ENCODE data around the gene ZNF560. TPM values are rescaled to one million over a fixed set of nuclear protein-coding genes. Genes with fewer than 3 reads are reported as not detected.
A peak's percentile ranks its signal among the peaks of the same experiment; 100 is the strongest.

ZNF560 gene
- total RNA-seq, 8 experiments from 2014 or later = 0.05 to 3.5 (median 0.21) TPM; not detected in 1

DNA sequence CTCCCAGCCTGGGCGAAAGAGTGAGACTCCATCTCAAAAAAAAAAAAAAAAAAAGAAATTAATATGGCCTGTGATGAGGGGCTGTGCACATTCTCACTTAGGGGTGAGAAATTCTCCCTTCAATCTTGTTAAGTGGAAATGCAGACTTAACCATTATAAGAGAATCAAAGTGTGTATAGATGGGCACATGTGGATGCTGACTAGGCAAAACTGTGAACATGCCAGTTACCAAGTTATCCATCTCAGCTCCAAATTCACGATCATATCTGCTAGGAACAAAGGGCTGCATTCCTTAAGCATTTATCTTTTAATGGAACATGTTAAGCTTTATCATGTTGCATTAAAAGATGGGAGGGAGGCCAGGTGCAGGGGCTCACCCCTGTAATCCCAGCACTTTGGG, 4.3 kb downstream of the ZNF560 start:
- no peak overlapping the region for H3K27ac ChIP-seq
- H3K4me3 ChIP-seq = no peak overlapping the region
- in situ Hi-C loops (cut with MboI; ENCODE audit: low pct_unique_long_range_greater_than_20kb in 2 of 9, low sequenced_read_pairs in 9 of 9, unreplicated experiment in 9 of 9) = no loop called here
- no peak for ATAC-seq (replicated peaks in 6 of 8)
- H3K4me1 ChIP-seq (replicated peaks in 1 of 2) = no peaks in the 10 kb centered on the region
- WGBS, 10 experiments = 0 to 33% (median 28%) methylated on average over 1 to 2 of the region's 2 CpGs; no CpG with 5 or more reads in 5 of the 10 experiments

DNA sequence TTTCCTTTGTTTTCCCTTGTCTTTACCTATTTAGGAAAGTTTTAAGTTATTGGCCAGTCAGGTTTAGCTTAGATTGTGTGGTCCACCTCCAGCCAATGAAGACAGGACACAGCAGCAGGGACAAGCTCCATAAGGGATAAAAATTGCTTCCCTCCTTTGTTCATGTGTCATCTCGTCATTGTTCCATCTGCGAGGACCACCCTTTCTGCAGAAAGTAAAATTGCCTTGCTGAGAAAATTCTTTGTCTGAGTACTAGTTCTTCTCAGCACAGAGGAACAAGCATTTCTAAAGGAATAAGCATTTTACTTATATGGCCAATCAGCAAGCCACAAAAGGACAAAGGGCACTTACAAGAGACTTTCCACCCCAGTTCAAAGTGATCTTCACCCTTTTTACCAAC, 11.4 kb downstream of the ZNF560 start:
- ATAC-seq (replicated peaks in 6 of 8) = no peak
- no peak overlapping the region for H3K4me3 ChIP-seq
- no peaks in the 10 kb centered on the region for H3K4me1 ChIP-seq (replicated peaks in 1 of 2)
- in situ Hi-C loops (cut with MboI; ENCODE audit: low pct_unique_long_range_greater_than_20kb in 2 of 9, low sequenced_read_pairs in 9 of 9, unreplicated experiment in 9 of 9) = no loop called here
- WGBS, 10 experiments = 18 to 100% (median 60%) methylated on average over 1 to 2 of the region's 2 CpGs
- H3K27ac ChIP-seq = no peak overlapping the region

DNA sequence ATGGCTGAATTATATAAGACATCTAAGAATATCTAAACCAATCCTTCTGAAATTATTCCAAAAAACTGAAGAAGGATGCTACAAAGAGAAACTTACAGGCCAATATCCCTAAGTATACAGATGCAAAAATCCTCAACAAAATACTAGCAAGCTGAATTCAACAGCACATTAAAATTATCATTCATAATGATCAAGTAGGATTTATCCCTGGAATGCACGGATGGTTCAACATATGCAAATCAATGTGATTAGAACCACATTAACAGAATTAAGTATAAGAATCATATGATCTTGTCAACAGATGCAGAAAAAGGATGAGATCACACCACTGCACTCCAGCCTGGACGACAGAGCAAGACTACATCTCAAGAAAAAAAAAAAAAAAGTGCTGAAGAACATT, 13.3 kb downstream of the ZNF560 start:
- no peaks in the 10 kb centered on the region for H3K4me1 ChIP-seq (replicated peaks in 1 of 2)
- in situ Hi-C loops (cut with MboI; ENCODE audit: low pct_unique_long_range_greater_than_20kb in 2 of 9, low sequenced_read_pairs in 9 of 9, unreplicated experiment in 9 of 9) = no loop called here
- no peak overlapping the region for H3K4me3 ChIP-seq
- ATAC-seq (replicated peaks in 6 of 8) = no peak
- H3K27ac ChIP-seq = no peak overlapping the region
- 0 to 59% (median 25%) methylated on average over 1 to 2 of the region's 2 CpGs; no CpG with 5 or more reads in 1 of the 10 experiments for WGBS, 10 experiments

DNA sequence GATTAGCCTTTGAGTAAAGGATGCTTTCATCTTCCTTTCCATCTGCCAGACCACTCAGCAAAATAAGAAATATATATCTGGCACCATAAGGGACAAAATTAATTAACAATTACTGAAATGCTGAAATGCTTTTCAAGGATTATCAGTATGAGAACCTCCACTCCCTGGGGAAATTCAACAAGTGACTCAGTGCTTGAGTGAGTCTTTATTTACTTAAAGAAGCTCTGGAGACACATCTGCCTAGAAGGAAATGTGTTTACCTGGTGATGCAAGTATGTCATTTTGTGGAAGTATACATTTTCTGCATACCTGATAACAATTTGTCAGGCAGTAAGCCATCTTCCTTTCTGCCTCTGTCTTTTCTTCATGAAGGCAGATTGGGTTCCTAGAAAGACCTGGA, 23.4 kb downstream of the ZNF560 start:
- Histone ChIP-seq H3K4me1 (replicated peaks in 1 of 2) (no peaks in the 10 kb centered on the region), H3K4me3 (no peak overlapping the region), H3K27ac (no peak overlapping the region)
- in situ Hi-C loops (cut with MboI; ENCODE audit: low pct_unique_long_range_greater_than_20kb in 2 of 9, low sequenced_read_pairs in 9 of 9, unreplicated experiment in 9 of 9) = no loop called here
- no peak for ATAC-seq (replicated peaks in 6 of 8)

DNA sequence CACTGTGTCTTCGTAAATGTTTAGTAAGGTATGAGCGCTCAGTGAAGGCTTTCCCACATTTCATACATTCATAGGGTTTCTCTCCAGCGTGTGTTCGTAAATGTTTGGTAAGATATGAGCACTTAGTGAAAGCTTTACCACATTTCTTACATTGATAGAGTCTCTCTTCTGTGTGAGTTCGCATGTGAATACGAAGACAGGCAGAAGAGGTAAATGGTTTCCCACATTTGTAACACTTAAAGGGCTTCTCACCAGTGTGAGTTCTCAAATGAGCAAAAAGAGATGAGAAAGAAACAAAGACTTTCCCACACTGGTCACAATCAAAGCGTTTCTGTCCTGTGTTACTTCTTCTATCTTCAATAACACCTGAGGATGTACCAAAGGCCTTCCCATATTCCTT, 31.3 kb downstream of the ZNF560 start:
- Histone ChIP-seq H3K4me1 (replicated peaks in 1 of 2) (no peaks in the 10 kb centered on the region), H3K4me3 (no peak overlapping the region), H3K27ac (no peak overlapping the region)
- 20 to 82% (median 41%) methylated on average over 4 to 7 of the region's 7 CpGs; no CpG with 5 or more reads in 1 of the 10 experiments for WGBS, 10 experiments
- no peak for ATAC-seq (replicated peaks in 6 of 8)
- in situ Hi-C loops (cut with MboI; ENCODE audit: low pct_unique_long_range_greater_than_20kb in 2 of 9, low sequenced_read_pairs in 9 of 9, unreplicated experiment in 9 of 9) = no loop called here

DNA sequence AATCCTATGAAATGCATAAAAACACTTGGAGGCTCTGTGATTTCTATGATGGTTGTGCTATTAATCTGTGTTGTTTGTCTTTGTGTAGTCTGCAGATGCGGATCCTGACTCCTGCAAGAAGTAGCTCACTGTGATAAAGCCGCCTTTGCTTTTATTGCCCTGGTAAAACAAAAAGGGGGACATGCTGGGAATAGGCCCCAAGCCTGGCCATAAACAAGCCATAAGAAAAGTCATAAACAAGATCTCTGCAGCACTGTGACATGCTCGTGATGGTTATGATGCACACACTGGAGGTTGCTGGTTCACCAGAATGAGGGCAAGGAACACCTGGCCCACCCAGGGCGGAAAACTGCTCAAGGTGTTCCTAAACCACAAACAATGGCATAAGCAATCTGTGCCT, 36.5 kb downstream of the ZNF560 start:
- no peaks in the 10 kb centered on the region for H3K4me1 ChIP-seq (replicated peaks in 1 of 2)
- WGBS, 10 experiments = 0 to 100% (median 40%) methylated on average over 1 to 4 of the region's 4 CpGs
- in situ Hi-C loops (cut with MboI; ENCODE audit: low pct_unique_long_range_greater_than_20kb in 2 of 9, low sequenced_read_pairs in 9 of 9, unreplicated experiment in 9 of 9) = no loop called here
- H3K4me3 ChIP-seq = no peak overlapping the region
- ATAC-seq (replicated peaks in 6 of 8) = no peak
- no peak overlapping the region for H3K27ac ChIP-seq

DNA sequence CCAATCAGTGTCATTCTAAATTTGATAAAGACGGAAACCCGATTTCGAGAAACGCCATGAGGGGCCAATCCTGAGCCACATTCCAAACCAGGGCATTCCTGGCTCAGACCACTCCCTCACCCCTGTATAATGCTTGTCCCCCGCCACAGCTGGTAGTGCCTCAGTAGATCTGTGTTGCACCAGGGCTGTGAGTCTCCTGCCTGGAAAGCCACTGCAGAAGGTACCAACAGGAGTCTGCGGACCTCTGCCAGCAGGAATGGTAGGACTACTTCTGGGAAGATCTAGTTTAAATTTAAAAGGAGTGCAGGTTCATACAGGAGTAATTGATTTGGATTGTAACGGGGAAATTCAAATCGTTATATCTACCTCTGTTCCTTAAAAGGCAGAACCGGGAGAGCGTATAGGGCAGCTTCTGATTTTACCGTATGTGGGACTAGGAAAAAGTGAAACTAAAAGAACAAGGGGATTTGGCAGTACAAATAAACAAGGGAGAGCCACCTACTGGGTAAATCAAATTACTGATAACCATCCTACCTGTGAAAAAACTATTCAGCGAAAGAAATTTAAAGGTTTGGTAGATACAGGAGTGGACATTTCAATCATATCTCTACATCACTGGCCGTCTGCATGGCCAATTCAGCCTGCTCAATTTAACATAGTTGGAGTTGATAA, 42.3 kb downstream of the ZNF560 start:
- no peak for ATAC-seq (replicated peaks in 6 of 8)
- WGBS, 10 experiments = 50 to 88% (median 70%) methylated on average over 2 to 9 of the region's 13 CpGs; no CpG with 5 or more reads in 1 of the 10 experiments
- Histone ChIP-seq H3K4me1 (replicated peaks in 1 of 2) (no peaks in the 10 kb centered on the region), H3K27ac (no peak overlapping the region), H3K4me3 (no peak overlapping the region)
- in situ Hi-C loops (cut with MboI; ENCODE audit: low pct_unique_long_range_greater_than_20kb in 2 of 9, low sequenced_read_pairs in 9 of 9, unreplicated experiment in 9 of 9) = no loop called here

DNA sequence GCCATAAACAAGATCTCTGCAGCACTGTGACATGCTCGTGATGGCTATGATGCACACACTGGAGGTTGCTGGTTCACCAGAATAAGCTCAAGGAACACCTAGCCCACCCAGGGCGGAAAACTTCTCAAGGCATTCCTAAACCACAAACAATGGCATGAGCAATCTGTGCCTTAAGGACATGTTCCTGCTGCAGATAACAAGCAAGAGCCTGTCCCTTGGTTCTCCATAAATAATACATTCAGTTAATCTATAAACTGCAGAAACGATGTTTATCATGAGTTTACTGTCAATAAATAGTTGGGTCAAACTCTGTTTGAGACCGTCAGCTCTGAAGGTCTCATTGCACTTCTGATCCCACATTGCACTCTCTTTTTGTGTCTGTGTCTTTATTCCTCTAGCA, 44.5 kb downstream of the ZNF560 start:
- no peak for ATAC-seq (replicated peaks in 6 of 8)
- in situ Hi-C loops (cut with MboI; ENCODE audit: low pct_unique_long_range_greater_than_20kb in 2 of 9, low sequenced_read_pairs in 9 of 9, unreplicated experiment in 9 of 9) = no loop called here
- Histone ChIP-seq H3K4me3 (no peak overlapping the region), H3K4me1 (replicated peaks in 1 of 2) (no peaks in the 10 kb centered on the region), H3K27ac (no peak overlapping the region)
- 17 to 100% (median 60%) methylated on average over 1 to 4 of the region's 4 CpGs for WGBS, 10 experiments

DNA sequence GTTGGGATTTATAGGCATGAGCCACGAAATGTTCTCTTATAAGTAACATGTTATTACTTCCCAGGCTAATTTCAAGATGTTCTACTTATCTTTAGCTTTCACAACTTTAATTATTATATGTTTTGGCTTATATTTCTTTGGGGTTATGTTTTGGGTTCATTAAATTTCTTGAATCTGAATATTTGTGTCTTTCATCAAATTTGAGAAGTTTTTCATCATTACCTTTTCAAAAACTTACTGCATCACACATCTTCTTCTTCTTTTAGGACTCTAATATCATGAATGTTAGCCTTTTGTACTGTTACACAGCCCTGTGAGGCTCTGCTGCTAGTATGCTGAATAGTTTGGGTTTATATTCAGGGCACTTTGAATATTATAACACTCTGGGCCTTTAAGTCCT, 53.4 kb downstream of the ZNF560 start:
- no peak overlapping the region for H3K27ac ChIP-seq
- 0 to 86% (median 34%) methylated on average over 1 of the region's 1 CpG; no CpG with 5 or more reads in 2 of the 10 experiments for WGBS, 10 experiments
- H3K4me1 ChIP-seq (replicated peaks in 1 of 2) = no peaks in the 10 kb centered on the region
- H3K4me3 ChIP-seq = no peak overlapping the region
- ATAC-seq (replicated peaks in 6 of 8) = no peak
- in situ Hi-C loops (cut with MboI; ENCODE audit: low pct_unique_long_range_greater_than_20kb in 2 of 9, low sequenced_read_pairs in 9 of 9, unreplicated experiment in 9 of 9) = loop anchor here in 1 of 9 experiments (25.0 kb wide), 1 partner anchor 308 kb away; the partner anchor contains the start of genes OR7G3 and ZNF317

DNA sequence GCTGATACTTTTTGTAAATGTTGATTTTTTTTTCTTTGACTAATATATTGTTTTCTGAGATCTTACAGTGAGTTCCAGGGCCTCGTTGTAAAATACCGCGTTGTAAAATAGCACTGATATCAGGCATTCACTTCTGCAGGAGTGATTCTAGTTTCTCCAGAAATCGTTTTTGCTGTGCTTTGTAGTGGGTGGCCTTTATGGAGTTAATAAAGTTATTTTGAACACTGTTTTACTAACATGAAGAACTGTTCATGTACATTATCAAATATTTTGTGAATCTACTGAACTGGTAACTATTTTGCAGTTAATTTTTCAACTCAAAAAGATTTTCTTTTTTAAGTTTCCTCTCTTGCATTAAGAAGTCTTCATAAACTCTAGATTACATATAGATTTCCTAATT, 62.1 kb downstream of the ZNF560 start:
- H3K4me3 ChIP-seq = peak overlapping the region in 4 of 5 donors; percentile 60 to 83 (median 71)

DNA sequence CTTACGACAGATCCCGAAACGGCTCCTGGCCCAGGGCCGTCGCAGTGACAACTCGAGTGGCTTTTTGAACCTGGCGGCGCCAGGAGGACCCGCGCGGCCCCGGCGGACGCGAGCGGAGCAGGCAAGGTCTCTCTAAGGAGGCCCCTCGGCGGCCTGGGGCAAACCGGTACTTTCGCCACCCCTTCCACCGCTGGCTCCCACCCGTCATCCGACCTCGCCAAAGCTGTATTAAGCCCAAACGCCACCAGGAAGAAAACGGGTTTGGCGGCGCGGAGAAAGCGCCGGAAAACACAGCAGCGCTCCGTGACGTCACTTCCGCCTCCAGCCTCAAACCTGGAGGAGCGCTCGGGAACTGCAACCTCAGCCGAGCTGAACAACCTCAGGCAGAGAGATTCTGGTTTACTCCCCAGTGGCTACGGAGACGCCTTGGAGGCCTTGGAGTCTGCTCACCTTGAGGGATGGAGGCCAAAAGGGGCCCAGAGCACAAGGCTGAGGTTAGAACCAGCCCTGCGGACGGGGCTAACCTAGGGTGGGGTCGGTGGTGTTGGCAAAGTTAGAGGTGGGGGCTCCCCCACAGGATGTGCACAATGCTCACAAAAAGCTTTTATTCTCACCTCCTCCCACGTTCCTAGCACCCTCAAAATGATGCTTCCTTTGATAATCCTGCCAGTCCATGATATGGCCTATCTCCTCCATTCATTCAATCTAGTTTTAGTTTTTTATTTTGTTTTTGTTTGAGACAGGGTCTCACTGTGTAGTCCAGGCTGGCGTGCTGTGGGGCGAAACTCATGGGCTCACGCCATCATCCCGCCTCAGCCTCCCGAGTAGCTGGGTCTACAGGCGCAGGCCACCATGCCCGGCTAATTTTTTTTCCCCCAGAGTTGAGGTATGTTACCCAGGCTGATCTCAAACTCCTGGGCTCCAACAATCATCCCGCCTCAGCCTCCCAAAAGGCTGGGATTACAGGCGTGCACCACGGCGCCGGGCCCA, 62.8 kb downstream of the ZNF560 start, which contains the start of gene ZNF266:
Gene ZNF266 (minus strand): TSS at position 295 of the 990 bp plus-strand sequence. CDS start 15,484 bp downstream, outside the sequence.
- 0 to 94% (median 28%) methylated on average over 5 to 33 of the region's 56 CpGs for WGBS, 10 experiments
- ATAC-seq (replicated peaks in 6 of 8) = peak; percentile 96 to 99 (median 98)
- in situ Hi-C loops (cut with MboI; ENCODE audit: low pct_unique_long_range_greater_than_20kb in 2 of 9, low sequenced_read_pairs in 9 of 9, unreplicated experiment in 9 of 9) = loop anchor here in 1 of 9 experiments (25.0 kb wide), 1 partner anchor 298 kb away; the partner anchor contains the start of genes OR7G3 and ZNF317

More for the DNA sequence above, 62.1 kb downstream of the ZNF560 start:
- WGBS, 10 experiments = 79 to 100% (median 90%) methylated on average over 2 to 4 of the region's 4 CpGs
- H3K4me1 ChIP-seq (replicated peaks in 1 of 2) = peaks cover 9 to 13% of the 10 kb centered on the region in 2 donors
- no peak for ATAC-seq (replicated peaks in 6 of 8)
- H3K27ac ChIP-seq = no peak overlapping the region
- in situ Hi-C loops (cut with MboI; ENCODE audit: low pct_unique_long_range_greater_than_20kb in 2 of 9, low sequenced_read_pairs in 9 of 9, unreplicated experiment in 9 of 9) = loop anchor here in 1 of 9 experiments (25.0 kb wide), 1 partner anchor 299 kb away; the partner anchor contains the start of genes OR7G3 and ZNF317

DNA sequence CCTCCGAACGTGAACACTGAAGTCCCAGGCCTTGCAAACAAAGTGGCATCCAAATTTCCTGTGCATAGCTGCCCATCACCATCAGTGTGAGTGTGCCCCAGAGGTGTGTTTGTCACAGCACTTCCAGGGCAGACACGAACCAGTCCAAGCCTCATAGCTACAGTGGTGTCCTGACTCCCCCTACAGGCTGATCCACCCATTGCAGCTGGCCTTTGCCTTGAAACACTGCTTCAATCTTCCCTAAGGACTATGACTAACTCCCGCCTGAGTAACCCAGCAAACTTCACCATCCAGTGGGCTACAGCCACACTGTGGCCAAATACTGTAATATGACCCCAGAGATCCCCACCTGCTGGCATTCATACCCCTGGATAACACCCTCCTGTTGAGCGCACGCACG, 66.9 kb downstream of the ZNF560 start:
- Histone ChIP-seq H3K27ac (no peak overlapping the region), H3K4me3 (no peak overlapping the region), H3K4me1 (replicated peaks in 1 of 2) (peaks cover 9 to 13% of the 10 kb centered on the region in 2 donors)
- in situ Hi-C loops (cut with MboI; ENCODE audit: low pct_unique_long_range_greater_than_20kb in 2 of 9, low sequenced_read_pairs in 9 of 9, unreplicated experiment in 9 of 9) = loop anchor here in 1 of 9 experiments (25.0 kb wide), 1 partner anchor 294 kb away; the partner anchor contains the start of genes OR7G3 and ZNF317
- ATAC-seq (replicated peaks in 6 of 8) = peak in 1 of 8 experiments; percentile 9
- 75 to 100% (median 96%) methylated on average over 1 to 6 of the region's 7 CpGs; no CpG with 5 or more reads in 4 of the 10 experiments for WGBS, 10 experiments

More for the DNA sequence above, 62.8 kb downstream of the ZNF560 start, which contains the start of gene ZNF266:
- Histone ChIP-seq H3K4me1 (replicated peaks in 1 of 2) (peaks cover 9 to 13% of the 10 kb centered on the region in 2 donors), H3K27ac (peak within 1 kb of the TSS; percentile 81 to 92), H3K4me3 (peak within 1 kb of the TSS; percentile 60 to 96 (median 78))
